ENCODE data around the gene MEGF8. TPM values are rescaled to one million over a fixed set of nuclear protein-coding genes. Genes with fewer than 3 reads are reported as not detected.

Gene MEGF8
- total RNA-seq, 1 donor from 2014 or later, result 32.8 TPM

DNA sequence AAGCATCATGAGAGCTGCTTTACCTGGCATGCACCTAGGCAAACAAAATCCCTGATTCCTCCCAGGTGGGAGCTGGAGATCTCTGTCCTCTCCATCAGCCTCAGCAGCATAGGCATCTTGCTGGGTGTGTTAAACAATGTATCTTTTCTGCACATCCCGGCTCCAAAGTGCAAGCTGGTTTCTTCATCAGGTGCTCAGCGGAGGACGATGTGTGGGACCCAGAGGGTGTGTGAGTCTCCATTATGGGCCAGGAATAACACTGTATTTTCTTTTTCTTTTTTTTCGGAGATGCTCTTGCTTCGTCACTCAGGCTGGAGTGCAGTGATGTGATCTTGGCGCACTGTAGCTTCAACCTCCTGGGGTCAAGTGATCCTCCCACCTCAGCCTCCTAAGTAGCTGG lies 54.7 kb downstream of the MEGF8 start:
- no peak for DNase-seq (ENCODE audit: low spot score)

DNA sequence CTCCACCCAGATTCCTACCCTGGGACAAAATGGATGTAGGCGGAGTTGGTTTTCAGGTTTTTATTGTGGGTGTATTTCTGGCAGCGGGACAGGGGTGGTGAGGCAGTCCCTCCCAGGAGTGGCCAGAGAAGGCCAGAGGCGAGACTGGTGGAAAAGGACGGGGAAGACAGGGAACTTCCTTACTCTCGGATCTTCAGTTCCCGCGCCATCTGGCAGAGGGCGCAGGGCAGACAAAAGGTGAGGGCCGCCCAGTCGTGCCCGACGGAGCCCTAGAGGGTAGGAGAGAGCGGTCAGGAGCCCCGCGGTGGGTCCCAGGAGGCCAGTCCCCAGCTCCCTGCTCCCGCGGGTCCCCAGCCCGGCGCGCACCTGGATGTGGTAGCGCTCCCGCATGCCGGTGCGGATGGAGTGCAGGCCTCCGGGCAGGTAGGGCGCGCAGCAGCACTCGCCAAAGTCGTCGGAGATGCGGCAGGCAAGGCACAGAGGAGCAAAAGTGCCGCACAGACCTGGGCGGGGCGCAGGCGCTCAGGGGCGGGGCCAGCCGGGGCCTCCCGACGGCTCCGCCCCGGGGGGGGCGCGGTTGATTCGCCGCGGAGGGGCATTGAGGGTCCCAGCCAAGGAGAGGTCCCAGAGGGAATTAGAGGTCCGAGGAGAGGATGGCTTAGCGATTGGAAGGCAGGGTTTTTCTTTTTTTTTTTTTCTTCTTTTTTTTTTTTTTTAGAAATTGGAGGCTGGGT lies 61.7 kb downstream of the MEGF8 start:
- DNase-seq (ENCODE audit: low spot score), result peak; percentile 57

DNA sequence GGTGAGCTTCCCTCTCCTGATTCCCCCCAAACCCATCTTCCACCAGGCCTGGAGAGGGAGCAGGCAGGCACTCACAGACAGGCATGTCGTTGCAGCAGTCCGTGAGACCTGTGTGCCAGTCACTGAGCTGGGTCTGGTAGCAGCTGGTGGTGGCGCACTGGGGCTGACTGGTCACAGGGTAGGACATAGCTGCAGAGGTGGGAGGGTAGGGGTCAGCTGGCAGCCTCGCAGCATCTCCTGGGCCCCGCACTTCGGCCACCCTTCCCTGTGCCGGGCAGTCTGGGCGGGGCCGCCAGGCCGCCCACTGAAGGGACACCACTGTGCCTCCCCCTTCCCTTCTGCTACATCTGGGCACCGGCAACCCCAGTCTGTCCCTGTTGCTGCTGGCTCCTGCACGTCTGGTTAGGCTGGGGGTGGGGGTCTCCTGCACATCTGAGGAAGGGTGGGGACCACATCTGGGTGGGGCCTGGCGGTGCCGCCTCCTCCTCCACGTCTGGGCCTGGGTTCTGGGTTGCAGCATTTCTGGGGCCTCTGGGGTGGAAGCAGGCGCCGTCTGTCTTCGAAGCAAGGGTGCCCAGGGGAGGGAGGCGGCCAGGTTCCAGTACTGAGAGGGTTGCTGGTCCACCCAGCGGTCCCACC lies 63.5 kb downstream of the MEGF8 start:
- DNase-seq (ENCODE audit: low spot score), result no peak

DNA sequence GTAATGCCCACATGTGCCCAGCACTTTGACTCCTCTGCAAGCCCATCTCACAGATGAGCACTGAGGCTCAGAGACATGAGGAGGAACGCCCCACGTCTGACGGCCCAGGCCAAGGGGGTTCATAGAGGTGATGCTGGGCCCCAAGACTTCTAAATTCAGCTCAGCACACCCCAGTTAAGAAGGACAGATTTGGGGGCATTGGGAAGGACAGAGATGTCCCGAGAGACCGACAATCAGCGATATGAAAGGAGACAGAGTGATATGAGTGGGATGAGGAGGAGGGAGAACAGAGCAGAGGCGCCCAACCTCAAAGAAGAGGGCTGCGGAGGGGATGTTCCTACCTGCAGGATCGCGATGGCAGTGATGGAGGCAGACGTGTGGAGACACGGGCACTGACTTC lies 64.5 kb downstream of the MEGF8 start, which contains the start of gene CNFN:
Gene CNFN (minus strand): TSS at position 399 of the 400 bp plus-strand sequence. CDS start 1,260 bp downstream, outside the sequence.
- DNase-seq (ENCODE audit: low spot score), result no peak

DNA sequence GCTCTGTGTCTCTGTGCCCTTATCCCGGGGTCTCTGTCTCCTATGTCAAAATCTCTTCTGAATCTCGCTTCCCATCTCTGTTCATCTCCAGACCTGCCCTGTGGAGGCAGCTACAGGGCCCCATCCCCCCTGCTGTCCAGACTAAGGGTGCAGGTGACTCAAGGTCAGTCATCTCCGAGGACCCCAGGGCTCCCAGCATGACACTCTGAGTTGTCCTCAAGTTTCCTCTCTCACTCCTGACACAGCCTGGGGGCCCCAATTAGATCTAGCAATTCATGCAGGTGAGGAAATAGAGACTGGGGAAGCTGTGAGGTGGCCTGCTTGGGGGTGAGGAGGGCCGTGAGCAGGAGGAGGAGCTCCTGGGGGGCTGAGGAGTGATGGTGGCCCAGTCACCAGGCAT lies 66.7 kb downstream of the MEGF8 start:
- DNase-seq (ENCODE audit: low spot score), result no peak

DNA sequence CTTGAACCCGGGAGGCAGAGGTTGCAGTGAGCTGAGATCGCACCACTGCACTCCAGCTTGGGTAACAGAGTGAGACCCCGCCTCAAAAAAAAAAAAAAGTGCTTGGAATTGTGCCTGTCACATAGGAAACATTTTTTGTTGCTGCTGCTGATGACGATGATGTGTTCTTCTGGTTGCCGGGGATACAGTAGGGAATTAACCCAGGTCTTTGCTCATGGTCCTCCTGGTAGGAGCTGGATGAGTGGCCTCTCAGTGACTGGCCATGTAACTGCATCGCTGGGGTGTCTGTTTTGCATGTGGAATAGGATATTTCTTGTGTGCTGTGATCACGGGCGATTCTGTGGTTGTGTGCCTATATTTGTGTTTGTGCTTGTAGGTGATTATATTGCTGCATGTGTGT lies 69.3 kb downstream of the MEGF8 start:
- no peak for DNase-seq (ENCODE audit: low spot score)

DNA sequence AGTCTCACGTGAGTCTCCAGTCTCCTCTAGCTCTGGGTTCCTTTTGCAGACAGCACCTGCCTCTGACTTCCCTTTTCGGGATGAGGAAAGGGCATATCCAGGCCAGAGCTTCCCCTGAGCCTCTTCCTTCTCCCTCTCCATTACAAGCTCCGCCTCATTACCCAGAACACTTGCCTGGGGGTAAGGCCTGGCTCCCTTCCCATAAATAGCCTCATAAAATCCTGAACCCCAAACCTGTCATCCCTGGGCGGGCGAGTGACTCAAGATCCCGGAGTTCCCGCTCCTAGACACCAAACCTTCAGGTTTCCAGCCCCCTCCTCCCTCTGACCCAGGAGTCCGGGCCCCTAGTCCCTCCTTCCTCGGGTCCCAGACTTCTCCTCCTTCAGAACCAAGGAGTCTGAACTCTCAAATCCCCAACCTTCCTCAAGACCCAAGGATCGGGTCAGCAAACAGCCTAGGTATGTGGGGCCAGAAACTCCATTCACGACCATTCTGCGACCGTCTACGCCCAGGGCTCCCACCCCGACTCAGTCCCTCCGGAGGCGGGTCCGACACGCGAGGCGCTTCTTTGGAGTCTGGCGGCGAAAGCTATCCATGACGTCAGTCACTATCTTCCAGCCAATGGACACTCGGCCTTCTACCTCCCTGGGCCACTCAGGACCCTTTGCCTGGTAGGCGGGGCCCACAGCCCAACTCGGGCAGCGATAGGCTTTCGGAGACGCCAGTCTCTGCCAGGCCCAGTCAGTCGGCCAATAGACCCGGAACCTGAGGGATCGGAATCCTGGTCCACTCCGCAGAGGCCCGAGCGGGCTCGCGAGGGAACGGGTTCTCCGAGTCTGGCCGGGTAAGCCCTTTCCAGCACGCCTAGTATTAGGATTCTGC lies 71.2 kb downstream of the MEGF8 start:
- peak; percentile 99 for DNase-seq (ENCODE audit: low spot score)

DNA sequence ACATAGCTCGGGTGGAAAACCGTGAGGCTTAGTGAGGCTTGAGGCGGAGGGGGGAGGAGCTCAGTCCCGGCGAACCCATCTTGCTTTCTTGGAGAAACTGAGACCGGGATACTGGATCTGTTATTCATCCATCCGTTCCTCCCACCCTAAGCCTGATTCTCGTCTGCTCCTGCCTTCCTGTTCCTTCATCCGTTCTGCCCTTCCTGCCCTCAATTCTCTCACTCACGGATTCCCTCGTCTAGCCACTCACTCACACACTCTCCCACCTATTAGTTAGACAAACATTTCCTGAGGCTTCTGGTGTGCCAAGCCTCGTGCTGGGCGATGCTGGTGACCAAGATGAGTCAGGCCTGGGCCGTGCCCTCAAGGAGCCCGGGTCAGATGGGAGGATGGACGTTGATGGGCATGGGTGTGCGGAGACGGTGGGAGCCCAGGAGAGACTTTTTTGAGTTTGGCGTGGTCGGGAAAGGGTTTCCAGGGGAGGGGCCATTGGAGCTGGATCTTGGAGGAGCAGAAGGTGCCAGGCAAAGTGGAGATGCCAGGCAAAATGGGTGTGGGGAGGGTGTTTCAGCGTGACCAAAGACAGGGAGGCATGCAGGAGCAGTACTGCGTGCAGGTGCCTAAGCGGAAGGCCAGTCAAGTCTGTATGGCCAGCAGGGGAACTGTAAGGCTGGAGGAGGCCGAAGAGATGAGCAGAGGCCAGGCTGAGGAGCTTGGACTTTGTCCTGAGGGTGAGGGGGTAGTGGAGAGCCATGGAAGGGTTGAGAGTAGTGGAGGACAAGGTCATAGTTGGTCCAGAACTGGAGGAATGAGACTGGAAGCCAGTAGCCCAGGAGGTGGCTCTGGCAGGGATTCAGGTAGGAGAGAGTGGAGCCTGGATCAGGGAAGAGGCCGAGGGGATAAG lies 72.1 kb downstream of the MEGF8 start:
- no peak for DNase-seq (ENCODE audit: low spot score)

DNA sequence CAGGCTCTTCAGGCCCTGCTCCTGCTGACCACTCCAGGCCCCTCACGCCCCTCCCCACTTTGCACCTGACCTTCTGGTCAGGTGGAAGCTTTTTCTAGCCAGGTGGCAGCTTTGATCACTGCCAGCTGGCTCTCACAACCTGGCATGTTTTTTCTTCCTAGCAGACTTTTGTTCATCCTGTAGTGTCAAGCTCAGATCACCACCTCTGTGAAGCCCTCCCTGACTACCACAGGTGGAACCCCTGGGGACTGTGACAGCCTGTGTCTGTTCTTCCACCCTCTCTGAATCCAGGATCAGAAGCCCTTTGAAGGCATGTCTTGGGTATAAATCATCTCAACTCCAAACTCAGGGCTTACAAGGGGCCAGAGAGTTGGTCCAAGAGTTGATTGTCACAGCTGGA lies 75.0 kb downstream of the MEGF8 start:
- no peak for DNase-seq (ENCODE audit: low spot score)

DNA sequence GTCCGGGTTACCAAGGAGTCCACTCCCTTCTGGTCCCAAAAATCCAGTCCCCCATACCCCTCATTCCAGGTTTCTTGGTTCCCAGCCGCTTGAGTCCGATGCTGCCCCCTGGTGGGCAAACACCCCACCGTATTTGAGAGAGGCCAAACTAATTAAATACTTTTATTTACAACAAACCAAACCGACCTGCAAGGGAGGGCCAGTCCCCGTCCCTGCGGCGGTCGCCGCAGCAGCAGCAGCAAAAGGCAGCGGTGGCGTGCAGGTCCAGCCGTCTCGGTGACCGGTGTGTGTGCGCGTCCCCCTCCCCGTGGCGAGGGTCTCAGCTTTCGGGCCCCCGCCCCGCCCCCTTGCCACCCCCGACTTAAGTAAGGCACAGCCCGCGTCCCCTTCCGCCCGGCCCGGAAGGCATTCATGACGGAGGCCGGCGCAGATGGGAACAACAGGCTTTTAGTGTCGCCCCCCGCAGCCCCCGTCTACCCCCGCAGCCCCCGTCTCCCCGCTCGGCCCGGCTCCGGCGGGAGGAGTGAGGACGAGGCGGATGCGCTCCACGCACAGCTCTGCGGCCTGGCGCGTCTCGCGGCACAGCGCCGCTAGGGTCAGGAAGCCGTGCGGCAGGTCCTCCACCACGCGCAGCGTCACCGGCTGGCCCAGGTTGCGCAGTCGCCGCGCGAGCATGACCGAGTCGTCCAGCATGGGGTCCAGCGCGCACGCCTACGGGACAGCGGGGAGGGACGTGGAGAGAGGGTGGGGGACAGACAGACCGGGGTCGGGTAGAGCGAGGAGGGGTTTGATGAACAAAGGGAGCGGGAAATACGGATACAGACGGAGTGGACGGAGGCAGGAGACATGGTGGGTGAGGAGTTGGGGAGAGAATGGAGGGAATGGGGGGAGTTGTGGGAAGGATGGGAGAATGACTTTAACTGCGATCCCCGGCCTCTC lies 76.2 kb downstream of the MEGF8 start:
- DNase-seq (ENCODE audit: low spot score), result peak; percentile 74

DNA sequence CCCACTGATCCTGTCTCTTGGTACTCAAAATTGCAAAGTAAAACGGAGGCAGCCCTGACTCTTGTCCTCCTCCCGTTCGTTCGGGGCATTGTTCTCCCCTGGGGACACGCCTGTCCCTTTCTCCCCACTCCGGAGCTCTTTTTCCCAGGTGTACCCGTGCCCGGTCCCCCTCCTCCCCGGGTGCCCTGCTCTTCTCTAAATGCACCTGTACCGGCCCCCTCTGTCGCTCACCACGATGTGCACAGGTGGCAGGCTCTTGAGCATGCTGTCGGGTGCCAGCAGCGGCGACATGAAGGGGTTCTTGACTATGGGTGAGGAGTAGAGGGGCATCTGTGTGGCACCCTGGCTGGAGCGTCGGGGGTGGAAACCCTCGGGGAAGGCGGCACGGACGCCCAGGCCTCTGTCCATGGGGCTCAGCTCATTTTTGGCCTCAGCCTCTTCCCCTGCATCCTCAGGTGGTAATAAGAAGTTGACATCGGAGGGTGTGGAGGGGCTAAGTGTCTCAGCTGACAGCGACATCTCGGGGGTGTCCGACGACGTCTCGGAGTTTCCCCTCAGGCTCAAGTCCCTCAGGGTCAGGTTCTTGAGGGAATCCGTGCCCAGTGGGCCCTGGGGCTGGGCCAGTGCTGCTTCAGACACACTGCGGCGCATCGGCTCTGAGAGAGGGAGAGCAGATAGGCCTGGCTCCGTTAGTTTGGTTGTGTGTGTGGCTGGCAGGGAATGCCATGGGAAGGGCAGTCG lies 77.1 kb downstream of the MEGF8 start:
- no peak for DNase-seq (ENCODE audit: low spot score)

DNA sequence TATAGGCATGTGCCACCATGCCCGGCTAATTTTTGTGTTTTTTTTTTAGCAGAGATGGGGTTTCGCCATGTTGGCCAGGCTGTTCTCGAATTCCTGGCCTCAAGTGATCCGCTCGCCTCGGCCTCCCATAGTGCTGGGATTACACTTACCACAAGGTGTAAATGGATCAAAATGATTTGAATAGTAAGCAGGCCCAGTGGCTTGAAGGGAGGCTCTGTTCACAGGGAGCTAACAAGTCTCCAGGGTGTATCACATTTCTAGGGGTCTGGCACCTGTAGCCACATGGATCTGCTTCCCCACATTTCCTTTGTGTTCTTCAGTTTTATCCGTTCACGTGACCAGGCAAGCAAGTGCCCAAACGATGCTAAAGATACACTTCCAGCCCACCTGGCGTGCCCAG lies 78.2 kb downstream of the MEGF8 start:
- no peak for DNase-seq (ENCODE audit: low spot score)

DNA sequence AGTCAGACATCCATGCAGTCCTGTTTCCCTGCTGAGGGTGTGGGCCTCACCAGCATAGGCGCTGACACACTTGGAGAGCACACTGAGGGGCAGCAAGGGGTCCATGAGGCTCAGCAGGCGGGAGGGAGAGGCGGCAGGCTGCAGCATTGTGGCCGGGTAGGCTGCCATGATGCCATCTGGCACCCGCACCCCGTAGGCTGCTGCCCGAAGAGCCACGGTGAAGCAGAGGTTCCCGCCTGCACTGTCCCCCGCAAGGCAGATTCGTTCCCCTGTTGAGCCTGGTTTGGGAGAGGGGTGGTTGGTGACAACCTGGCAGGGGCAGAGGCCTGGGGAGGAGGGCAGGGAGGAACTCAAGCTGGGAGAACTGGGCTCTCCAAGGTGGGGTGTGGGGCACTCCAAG lies 80.7 kb downstream of the MEGF8 start:
- no peak for DNase-seq (ENCODE audit: low spot score)

DNA sequence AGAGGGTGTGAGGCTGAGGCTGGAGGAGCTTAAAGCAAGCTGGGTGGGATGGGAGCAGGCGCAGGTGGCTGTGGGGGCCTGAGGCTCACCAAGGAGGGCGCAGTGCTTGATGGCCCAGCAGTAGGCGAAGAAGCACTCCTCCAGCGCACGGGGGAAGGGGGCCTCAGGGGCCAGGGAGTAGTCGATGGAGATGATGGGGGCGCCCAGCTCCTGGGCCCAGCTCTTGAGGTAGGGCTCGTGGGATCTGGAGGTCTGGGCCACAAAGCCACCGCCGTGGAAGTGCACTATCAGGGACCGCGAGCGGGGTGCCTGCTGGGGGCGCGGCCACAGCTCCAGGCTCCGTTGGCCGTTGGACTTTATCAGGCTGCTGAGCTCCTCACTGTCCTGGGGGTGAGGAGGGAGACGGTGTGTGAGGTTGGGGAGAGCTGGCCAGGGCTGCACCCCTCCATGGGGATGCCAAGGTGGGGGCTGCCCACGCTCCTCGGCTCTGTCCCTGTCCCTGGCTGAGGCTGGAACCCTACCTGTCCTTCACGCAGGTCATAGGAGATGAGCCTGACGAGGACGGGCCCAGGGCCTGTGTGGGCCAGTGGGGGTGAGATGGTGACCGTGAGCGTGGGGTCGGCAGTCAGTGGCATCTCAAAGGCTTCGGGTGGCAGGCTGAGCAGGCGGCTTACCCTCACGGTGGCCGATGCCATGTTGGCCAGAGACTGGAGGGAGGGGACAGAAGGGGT lies 81.8 kb downstream of the MEGF8 start:
- DNase-seq (ENCODE audit: low spot score), result no peak

DNA sequence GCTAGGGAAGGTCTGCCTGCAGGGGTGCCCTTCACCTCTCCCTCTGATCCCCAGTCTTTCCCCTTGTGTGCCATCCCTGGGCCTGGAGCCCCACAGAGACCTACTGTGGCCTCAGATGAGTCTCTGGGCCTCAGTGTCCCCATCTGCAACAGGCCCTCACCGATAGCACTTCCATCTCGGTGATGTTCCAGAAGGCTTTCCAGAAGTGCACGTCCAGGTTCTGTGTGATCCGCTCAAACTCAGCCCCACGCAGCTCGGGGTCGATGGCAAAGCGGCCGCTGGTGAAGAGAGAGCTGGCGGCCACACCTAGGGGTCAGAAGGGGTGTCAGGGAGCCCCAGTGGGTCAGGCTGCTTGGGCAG lies 82.4 kb downstream of the MEGF8 start:
- no peak for DNase-seq (ENCODE audit: low spot score)

DNA sequence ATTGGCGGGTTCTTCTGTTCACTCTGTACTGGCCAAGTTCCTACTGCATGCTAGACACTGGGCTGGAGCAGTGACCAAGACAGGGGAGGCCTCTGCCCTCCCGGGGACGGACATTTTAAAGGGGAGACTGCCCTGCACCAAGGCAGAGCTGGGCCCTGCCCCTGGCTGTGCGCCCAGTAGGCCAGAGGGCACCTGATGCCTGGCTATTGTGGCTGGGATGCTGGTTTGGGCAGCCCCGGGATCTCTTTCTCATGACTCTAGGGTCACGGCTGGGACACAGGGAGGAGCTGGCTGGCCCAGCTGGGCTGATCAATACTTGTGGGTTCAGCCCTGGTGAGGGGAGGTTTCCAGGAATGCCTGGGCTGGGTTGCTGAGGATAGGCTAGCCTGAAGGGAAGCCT lies 84.0 kb downstream of the MEGF8 start:
- DNase-seq (ENCODE audit: low spot score), result peak; percentile 34

DNA sequence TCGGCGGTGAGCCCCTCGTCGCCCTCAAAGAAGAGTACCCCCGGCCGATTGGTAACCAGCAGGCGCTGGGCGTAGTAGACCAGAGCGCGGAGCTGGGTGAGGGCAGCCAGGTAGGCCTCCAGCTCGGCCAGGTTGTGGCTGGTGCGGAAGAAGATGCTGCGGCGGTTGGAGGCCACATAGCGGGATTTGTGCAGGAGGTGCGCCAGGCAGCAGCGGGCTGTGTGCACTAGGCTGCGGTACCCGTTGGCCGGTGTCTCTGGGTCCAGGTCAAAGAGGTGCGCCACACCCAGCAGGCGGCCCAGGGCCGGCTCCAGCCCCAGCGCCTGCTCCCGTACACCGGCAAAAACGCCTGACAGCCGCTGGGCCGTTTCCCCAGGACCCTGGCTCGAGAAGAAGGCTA lies 84.9 kb downstream of the MEGF8 start:
- DNase-seq (ENCODE audit: low spot score), result no peak

DNA sequence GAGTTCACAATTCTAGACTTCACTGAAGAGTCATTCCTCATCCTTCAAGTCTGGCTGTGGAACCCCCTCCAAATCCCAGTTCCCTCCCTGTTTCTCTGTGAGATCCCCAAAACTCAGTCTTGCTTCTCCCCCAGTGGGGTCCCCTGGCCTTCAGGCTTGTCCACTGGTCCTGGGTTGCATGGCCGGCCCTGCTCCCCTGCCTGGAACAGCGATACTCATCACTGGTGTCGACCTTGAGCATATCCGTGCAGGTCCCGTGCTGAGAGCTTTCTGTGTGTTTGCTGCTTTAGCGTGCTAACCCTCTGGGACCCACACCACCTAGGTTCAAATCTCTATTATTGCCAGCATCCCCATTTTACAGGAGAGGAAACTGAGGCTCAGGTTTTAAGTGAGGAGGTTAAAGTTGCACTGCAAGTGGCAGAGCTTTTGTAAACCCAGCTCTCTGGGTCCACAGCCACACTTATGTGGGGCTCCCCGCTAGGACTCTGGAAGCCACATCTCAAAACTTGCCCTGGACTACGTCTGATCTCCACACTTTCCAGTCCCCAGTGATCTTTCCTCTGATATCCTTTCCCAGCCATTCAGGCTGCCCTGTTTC lies 86.2 kb downstream of the MEGF8 start:
- DNase-seq (ENCODE audit: low spot score), result no peak

DNA sequence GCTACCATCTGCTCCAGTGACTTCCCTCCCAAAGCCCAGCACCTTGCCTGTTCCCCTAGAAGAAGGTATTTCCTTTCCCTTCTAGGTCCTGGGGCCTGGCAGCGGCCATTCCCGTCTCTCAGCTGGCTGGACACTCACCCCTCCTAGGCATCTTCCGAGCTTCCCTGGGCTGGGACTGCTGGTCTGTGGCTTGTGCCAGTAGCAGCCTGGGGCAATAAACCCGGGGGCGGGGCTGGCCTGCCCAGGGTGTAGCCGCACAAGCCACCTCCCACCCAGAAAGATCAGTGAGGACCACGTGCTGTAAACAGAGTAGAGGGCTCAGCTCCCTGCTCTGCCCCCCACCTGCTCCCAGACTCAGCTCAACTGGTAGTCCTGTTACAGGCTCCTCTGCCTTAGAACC lies 86.8 kb downstream of the MEGF8 start:
- DNase-seq (ENCODE audit: low spot score), result no peak

Measured in mucosa of gallbladder (tissue), 1 donor.